MCF 10A (cell line): ENCODE measurements around the gene NR2F2. TPM values are rescaled to one million over a fixed set of nuclear protein-coding genes. Genes with fewer than 3 reads are reported as not detected.

Source experiments
- Bru-seq: library from RNA; stranded (reverse); fragments of 400-500 nt; gene quantifications from one replicate; lab custom pipeline; 2021; lab: Mats Ljungman, UMichigan
- BruChase-seq, 2 experiments: library from RNA; stranded (reverse); fragments of 400-500 nt; gene quantifications; one replicate each; lab custom pipeline; 2021; lab: Mats Ljungman, UMichigan
- BruUV-seq: library from RNA; stranded (reverse); fragments of 400-500 nt; replicated peaks from 2 replicates; lab custom pipeline; 2021; lab: Mats Ljungman, UMichigan
- CTCF ChIA-PET: fragments of 300-600 bp; sonication (Branson Sonifier 250); formaldehyde crosslinking; extraction: SDS; loops from one replicate; lab custom pipeline; 2021; ENCODE audit warnings: antibody characterized with exemption, inconsistent platforms; lab: Yijun Ruan, JAX
- POLR2A ChIA-PET: fragments of 300-600, 350-650 bp; sonication (Branson Sonifier 250); formaldehyde crosslinking; extraction: SDS; loops from one replicate; lab custom pipeline; 2020; ENCODE audit warnings: antibody characterized with exemption, inconsistent platforms; lab: Yijun Ruan, JAX
- DNase-seq: peaks from one replicate; pipeline ENCODE4 v3.0.0-alpha.2; 2018; ENCODE audit not compliant: unreplicated experiment
- H3K27ac Mint-ChIP-seq: one replicate; pipeline ENCODE4 v1.8.0; 2022; ENCODE audit warnings: mild to moderate bottlenecking, low read depth, mixed read lengths; ENCODE audit not compliant: unreplicated experiment
- H3K27me3 Mint-ChIP-seq: one replicate; pipeline ENCODE4 v1.8.0; 2022; ENCODE audit warnings: mixed read lengths; ENCODE audit not compliant: insufficient read depth, unreplicated experiment
- H3K36me3 Mint-ChIP-seq: one replicate; pipeline ENCODE4 v1.8.0; 2022; ENCODE audit warnings: mild to moderate bottlenecking, moderate library complexity, mixed read lengths; ENCODE audit not compliant: insufficient read depth, unreplicated experiment
- H3K4me1 Mint-ChIP-seq: one replicate; pipeline ENCODE4 v1.8.0; 2022; ENCODE audit warnings: mixed read lengths; ENCODE audit not compliant: insufficient read depth, unreplicated experiment
- H3K4me3 Mint-ChIP-seq: one replicate; pipeline ENCODE4 v1.8.0; 2022; ENCODE audit warnings: mild to moderate bottlenecking, moderate library complexity, mixed read lengths; ENCODE audit not compliant: unreplicated experiment
- H3K9me3 Mint-ChIP-seq: one replicate; pipeline ENCODE4 v1.8.0; 2022; ENCODE audit warnings: mixed read lengths; ENCODE audit not compliant: unreplicated experiment
- CTCF ChIP-seq: fragments of 200-600 bp; IDR thresholded peaks from one replicate; pipeline ENCODE4 v1.8.0; 2022; ENCODE audit warnings: antibody characterized with exemption, mild to moderate bottlenecking; ENCODE audit not compliant: unreplicated experiment
- intact Hi-C: fragments of 100-400 bp; cut with micrococcal nuclease; formaldehyde crosslinking; loops from 2 replicates; pipeline ENCODE4 v1.14.1; 2022
- long read RNA-seq: library from polyadenylated mRNA; stranded (forward); transcript quantifications from one replicate; pipeline ENCODE4 v2.0.0, GENCODE V29; 2022
- total RNA-seq: library from RNA; stranded (reverse); gene quantifications from 2 replicates; pipeline ENCODE4 v1.2.3, GENCODE V29; 2022

Gene NR2F2
- 9.6 and 10.9 TPM in 2 replicates for total RNA-seq
- percentile 59 among the genes with signal in this experiment for Bru-seq, nascent RNA
- percentile 52 among the genes with signal in this experiment for BruChase-seq, experiment 1, labeled RNA remaining after a 6-hour chase
- percentile 71 among the genes with signal in this experiment for BruChase-seq, experiment 2, labeled RNA remaining after a 2-hour chase
- long read RNA-seq, full-length matches to known transcripts, result 18 of 42 reads
- long read RNA-seq, partial matches to known transcripts, result 18 of 42 reads
- long read RNA-seq, other reads (novel, unspliced or antisense), result 6 of 42 reads

GRCh38 chr15:96330450-96331143 lies at the start of gene NR2F2:
TSS of gene NR2F2 (plus strand) at chr15:96330700. CDS start at chr15:96332106, 1,406 bp downstream.
- BruUV-seq, result no TSS peak
- DNase-seq, result peak; percentile 97
- TF ChIP-seq CTCF, result no peak
- Mint-ChIP-seq H3K4me3 (peak within 1 kb of the TSS; percentile 84), H3K36me3 (peaks cover 13% of the 10 kb centered on the region), H3K27me3 (no peaks in the 10 kb centered on the region), H3K4me1 (peaks cover 18% of the 10 kb centered on the region), H3K27ac (peak within 1 kb of the TSS; percentile 98), H3K9me3 (no peaks in the 10 kb centered on the region)
- intact Hi-C loops, result loop anchor here (1.0 kb wide), 1 partner anchor 10 kb away; no protein-coding TSS in a partner anchor
- POLR2A ChIA-PET, result interaction anchor here (0.7 to 7.6 kb wide), 9 partner anchors 9 to 1657 kb away, joined by 3 to 156 read pairs (median 3); no protein-coding TSS in a partner anchor
- CTCF ChIA-PET, result interaction anchor here (0.6 to 0.9 kb wide), 6 partner anchors 25 to 870 kb away, joined by 3 to 6 read pairs (median 3); no protein-coding TSS in a partner anchor

- intact Hi-C loops, result no loop called here
- ChIA-PET POLR2A (interaction anchor here (0.6 to 1.4 kb wide), 3 partner anchors 12 to 45 kb away, joined by 3 to 5 read pairs (median 5); partner anchors contain the start of gene NR2F2), CTCF (no interaction called here)
- BruUV-seq, result no TSS peak
- Mint-ChIP-seq H3K9me3 (no peaks in the 10 kb centered on the region), H3K27me3 (no peaks in the 10 kb centered on the region), H3K36me3 (peaks cover 6% of the 10 kb centered on the region), H3K4me1 (peaks cover 14% of the 10 kb centered on the region), H3K4me3 (no peak overlapping the region), H3K27ac (no peak overlapping the region)
- TF ChIP-seq CTCF, result no peak
- peak; percentile 33 for DNase-seq
Observed at GRCh38 chr15:96285305-96285704, 45.2 kb upstream of the NR2F2 start.

GRCh38 chr15:96285729-96286254 lies 44.7 kb upstream of the NR2F2 start:
- Mint-ChIP-seq H3K9me3 (no peaks in the 10 kb centered on the region), H3K4me1 (peaks cover 14% of the 10 kb centered on the region), H3K27me3 (no peaks in the 10 kb centered on the region), H3K36me3 (peaks cover 6% of the 10 kb centered on the region), H3K4me3 (no peak overlapping the region), H3K27ac (no peak overlapping the region)
- intact Hi-C loops, result no loop called here
- CTCF ChIA-PET, result no interaction called here
- POLR2A ChIA-PET, result interaction anchor here (1.3 to 1.4 kb wide), 2 partner anchors 13 to 45 kb away, joined by 3 to 5 read pairs; partner anchors contain the start of gene NR2F2
- no peak for TF ChIP-seq CTCF
- no TSS peak for BruUV-seq
- no peak for DNase-seq
